IPS-NIHi7 (cell line): ENCODE results near the gene MTERF2.

Experiments used
- DNase-seq: peaks from one replicate; pipeline ENCODE4 v3.0.0; 2012; ENCODE audit warnings: mixed read lengths; ENCODE audit errors: extremely low spot score

Gene MTERF2

GRCh38 chr12:106954462-106955376, 32.2 kb downstream of the MTERF2 start:
- peak; percentile 13 for DNase-seq

- no peak for DNase-seq
These were observed 33.3 kb downstream of the MTERF2 start for GRCh38 chr12:106953352-106954250.

GRCh38 chr12:106950591-106950990, 36.4 kb downstream of the MTERF2 start:
- DNase-seq, result no peak

DNA sequence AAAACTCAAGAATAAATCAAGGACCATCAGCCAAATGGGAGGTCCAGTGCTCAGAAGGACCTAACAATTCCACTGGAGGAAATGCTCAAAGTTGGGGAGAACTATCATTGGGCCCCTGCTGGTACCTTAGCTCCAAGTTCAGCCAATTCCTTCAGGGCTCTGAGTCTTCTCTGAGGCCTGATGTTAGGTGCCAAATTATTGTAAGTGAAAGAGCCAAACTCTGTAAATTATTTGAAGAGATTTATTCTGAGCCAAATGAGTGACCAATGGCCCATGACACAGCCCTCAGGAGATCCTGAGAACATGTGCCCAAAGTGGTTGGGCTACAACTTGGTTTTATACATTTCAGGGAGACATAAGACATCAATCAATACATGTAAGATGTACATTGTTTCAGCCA, 39.5 kb downstream of the MTERF2 start:
- DNase-seq, result no peak

DNA sequence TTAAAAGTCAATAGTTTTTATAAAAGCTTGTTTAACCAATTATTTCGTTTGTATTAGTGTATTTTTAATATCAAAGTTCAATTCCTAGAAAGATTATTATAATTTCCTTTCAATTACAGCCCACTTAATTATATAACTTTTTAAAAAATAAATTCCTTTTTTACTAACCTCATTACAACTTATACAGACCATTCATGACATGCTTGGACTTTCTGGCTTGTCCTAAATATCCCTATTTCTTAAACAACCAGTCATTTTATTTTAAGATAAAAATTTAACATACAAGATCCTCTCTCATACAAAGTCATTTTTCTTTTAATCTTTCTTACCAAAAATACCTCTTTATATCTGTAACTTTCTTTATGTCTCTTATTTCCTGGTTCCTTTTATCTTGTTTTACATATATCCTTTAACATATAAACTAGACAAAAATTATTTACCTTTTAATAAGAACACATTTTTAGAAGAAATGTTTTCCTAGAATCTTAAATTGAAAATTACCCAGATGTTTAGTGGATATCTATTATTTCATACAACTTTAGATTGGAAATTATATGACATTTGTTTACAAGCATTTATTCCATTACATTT, 41.6 kb downstream of the MTERF2 start:
- DNase-seq, result no peak

GRCh38 chr12:106942775-106943174, 44.2 kb downstream of the MTERF2 start:
- no peak for DNase-seq

GRCh38 chr12:106941481-106942156, 45.3 kb downstream of the MTERF2 start:
- no peak for DNase-seq

- no peak for DNase-seq
These were observed 52.7 kb downstream of the MTERF2 start for GRCh38 chr12:106934277-106934676.
